ENCODE results near the gene ENOX1.

DNA sequence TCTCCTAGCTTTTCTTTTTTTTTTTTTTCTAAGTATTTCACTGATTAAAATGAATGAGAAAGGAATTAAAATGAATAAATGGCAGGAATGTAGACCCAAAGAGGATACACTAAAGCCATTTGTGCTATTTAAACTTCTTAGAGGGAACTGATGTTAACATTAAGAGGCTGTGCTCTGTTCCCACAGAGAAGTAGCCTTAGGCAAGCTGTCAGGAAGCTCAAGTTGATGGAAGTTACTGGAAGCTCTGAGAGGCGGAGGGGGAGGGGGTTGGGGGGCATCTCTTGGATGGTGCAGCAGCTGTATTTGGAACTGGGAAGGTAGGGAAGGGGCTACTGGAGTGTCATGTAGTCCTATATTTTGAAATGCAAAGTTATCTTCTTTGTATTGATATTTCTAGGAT, 595.2 kb downstream of the ENOX1 start:
- TF ChIP-seq EZH2 (conservative IDR thresholded peaks at IDR 0.05; ENCODE audit: low read depth, low read length) (no peak), TBP (CRISPR knock-in tag; IDR thresholded peaks at IDR 0.05) (no peak), NFE2L2 (IDR thresholded peaks at IDR 0.05; ENCODE audit: low read length) (no peak), ZNF772 (CRISPR knock-in tag; IDR thresholded peaks at IDR 0.05) (no peak)

Data from HepG2 (cell line).